Sigmoid colon (tissue), 7 donors: ENCODE measurements around the gene DIPK1C. TPM values are rescaled to one million over a fixed set of nuclear protein-coding genes. Genes with fewer than 3 reads are reported as not detected.

Experiments
- DNase-seq: peaks from one replicate; pipeline ENCODE4 v3.0.0-alpha.2; 2019
- H3K27ac ChIP-seq, 4 donors: fragments of 200-600 bp; sonication (generic); one replicate each; pipeline ENCODE4 v1.5.1; 2016 to 2019; ENCODE audit warnings: mild to moderate bottlenecking in 1 of 4
- H3K27me3 ChIP-seq, 3 donors: fragments of 200-600 bp; sonication (generic); one replicate each; pipeline ENCODE4 v1.5.1; 2019; ENCODE audit warnings: mild to moderate bottlenecking in 1 of 3
- H3K36me3 ChIP-seq, 4 donors: fragments of 200-600 bp; sonication (generic); one replicate each; pipeline ENCODE4 v1.5.1; 2016 to 2019
- H3K4me1 ChIP-seq, 4 donors: fragments of 200-600 bp; sonication (generic); one replicate each; pipeline ENCODE4 v1.5.1; 2017 to 2019
- H3K4me3 ChIP-seq, 4 donors: fragments of 200-600 bp; sonication (generic); one replicate each; pipeline ENCODE4 v1.5.1; 2017 to 2019; ENCODE audit warnings: mild to moderate bottlenecking in 2 of 4, moderate library complexity in 1 of 4
- H3K9me3 ChIP-seq, 4 donors: fragments of 200-600 bp in 3 of 4; sonication (generic) in 3 of 4; one replicate each; pipeline versions ENCODE4 v1.5.1 to v1.6.1; 2013 to 2019
- CTCF ChIP-seq, 4 experiments: fragments of 450-650 bp in 3 of 4; fragments of 200-600 bp in 1 of 4; IDR thresholded peaks; one replicate each; pipeline ENCODE4 v1.5.1; 2016 to 2019; ENCODE audit warnings: antibody characterized with exemption in 4 of 4, mild to moderate bottlenecking in 3 of 4, moderate library complexity in 2 of 4
- EP300 ChIP-seq, 4 donors: sonication (generic); formaldehyde crosslinking; IDR thresholded peaks; one replicate each; pipeline ENCODE4 v1.6.1; 2017; ENCODE audit warnings: antibody characterized with exemption in 4 of 4
- POLR2A ChIP-seq, 2 donors: fragments of 450-650 bp; IDR thresholded peaks; one replicate each; pipeline ENCODE4 v1.6.1; 2016; ENCODE audit warnings: antibody characterized with exemption in 2 of 2, mild to moderate bottlenecking in 2 of 2, moderate library complexity in 2 of 2
- POLR2AphosphoS5 ChIP-seq, 4 donors: sonication (generic); formaldehyde crosslinking; IDR thresholded peaks; one replicate each; pipeline ENCODE4 v1.6.1; 2017; ENCODE audit warnings: antibody characterized with exemption in 4 of 4
- WGBS, 2 donors: extraction: QIAGEN DNeasy Blood & Tissue Kit; methylation state at CpG; one replicate each; pipeline ENCODE4 v1.1.7; 2013; 5-methylcytosine and 5-hydroxymethylcytosine counted together
- intact Hi-C: fragments of 100-400 bp; cut with DNase I; formaldehyde crosslinking; loops from one replicate; pipeline ENCODE4 v1.15.1; 2023
- polyA plus RNA-seq, 3 donors: library from polyadenylated mRNA; stranded (reverse); fragments of 200-250 nt; gene quantifications; one replicate each; pipeline ENCODE4 v1.2.3, GENCODE V29; 2013
- total RNA-seq, 4 donors: library from RNA; depleted of rRNA; stranded (reverse); fragments of >200 nt; gene quantifications; one replicate each; pipeline ENCODE4 v1.1.0, GENCODE V29; 2016
- donor health status: healthy with polysubstance abuse.
- donor health status: Bipolar disorder and iron deficiency.
- donor health status: healthy.

Gene DIPK1C
- total and polyA plus RNA-seq, 7 donors = 0.48 to 1.1 (median 0.95) TPM; not detected in 3

GRCh38 chr18:74436158-74436769, 20.8 kb downstream of the DIPK1C start:
- DNase-seq = no peak
- intact Hi-C loops = no loop called here

GRCh38 chr18:74435740-74436139, 21.4 kb downstream of the DIPK1C start:
- intact Hi-C loops = no loop called here
- DNase-seq = no peak
- 79 to 81% methylated on average over 4 of the region's 4 CpGs for WGBS, 2 donors

More at GRCh38 chr18:74436158-74436769, 20.8 kb downstream of the DIPK1C start:
- H3K27ac ChIP-seq = no peak overlapping the region
- H3K27me3 ChIP-seq = no peaks in the 10 kb centered on the region
- no peak overlapping the region for H3K4me3 ChIP-seq
- TF ChIP-seq CTCF (IDR thresholded peaks at IDR 0.05) = no peak
- TF ChIP-seq EP300 (IDR thresholded peaks at IDR 0.05) = no peak
- TF ChIP-seq POLR2A (IDR thresholded peaks at IDR 0.05) = no peak
- no peak for TF ChIP-seq POLR2AphosphoS5 (IDR thresholded peaks at IDR 0.05)
- H3K4me1 ChIP-seq = no peaks in the 10 kb centered on the region
- 88 to 90% methylated on average over 14 of the region's 14 CpGs for WGBS, 2 donors
- no peaks in the 10 kb centered on the region for H3K9me3 ChIP-seq
- no peaks in the 10 kb centered on the region for H3K36me3 ChIP-seq

DNA sequence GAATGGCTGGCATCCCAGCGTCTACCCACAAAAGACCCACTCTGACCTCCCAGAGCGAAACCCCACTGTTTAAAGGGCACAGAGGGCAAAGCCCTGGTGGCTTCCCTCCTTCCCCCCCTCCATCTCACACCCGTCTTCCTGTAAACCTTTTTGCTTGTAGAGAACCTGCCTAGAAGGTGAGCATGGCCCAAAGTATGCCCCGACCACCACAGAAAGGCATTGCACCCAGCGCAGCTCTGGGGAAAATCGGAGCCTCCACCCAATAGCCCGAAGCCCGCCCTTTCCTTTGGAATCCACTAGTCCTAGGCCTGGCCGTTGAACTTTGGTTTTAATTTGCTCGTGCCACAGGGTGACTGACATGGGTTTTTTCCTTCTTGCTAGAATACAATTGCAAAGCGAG, 22.6 kb downstream of the DIPK1C start:
- Histone ChIP-seq H3K9me3 (no peaks in the 10 kb centered on the region), H3K4me3 (no peak overlapping the region), H3K27me3 (no peaks in the 10 kb centered on the region), H3K36me3 (no peaks in the 10 kb centered on the region), H3K4me1 (no peaks in the 10 kb centered on the region), H3K27ac (no peak overlapping the region)
- intact Hi-C loops = no loop called here
- no peak for DNase-seq
- TF ChIP-seq POLR2A (IDR thresholded peaks at IDR 0.05) (no peak), POLR2AphosphoS5 (IDR thresholded peaks at IDR 0.05) (no peak), EP300 (IDR thresholded peaks at IDR 0.05) (no peak), CTCF (IDR thresholded peaks at IDR 0.05) (no peak)
- 91 to 92% methylated on average over 11 of the region's 11 CpGs for WGBS, 2 donors

More at GRCh38 chr18:74435740-74436139, 21.4 kb downstream of the DIPK1C start:
- Histone ChIP-seq H3K36me3 (no peaks in the 10 kb centered on the region), H3K4me3 (no peak overlapping the region), H3K27me3 (no peaks in the 10 kb centered on the region), H3K27ac (no peak overlapping the region), H3K9me3 (no peaks in the 10 kb centered on the region), H3K4me1 (no peaks in the 10 kb centered on the region)
- no peak for TF ChIP-seq CTCF (IDR thresholded peaks at IDR 0.05)
- no peak for TF ChIP-seq POLR2AphosphoS5 (IDR thresholded peaks at IDR 0.05)
- TF ChIP-seq EP300 (IDR thresholded peaks at IDR 0.05) = no peak
- TF ChIP-seq POLR2A (IDR thresholded peaks at IDR 0.05) = no peak

GRCh38 chr18:74430806-74431571, 26.1 kb downstream of the DIPK1C start:
- intact Hi-C loops = no loop called here
- WGBS, 2 donors = 79 to 80% methylated on average over 15 of the region's 15 CpGs
- no peak for DNase-seq
- Histone ChIP-seq H3K4me3 (no peak overlapping the region), H3K4me1 (no peaks in the 10 kb centered on the region), H3K36me3 (no peaks in the 10 kb centered on the region), H3K27me3 (no peaks in the 10 kb centered on the region), H3K27ac (no peak overlapping the region), H3K9me3 (no peaks in the 10 kb centered on the region)
- TF ChIP-seq POLR2A (IDR thresholded peaks at IDR 0.05) (no peak), EP300 (IDR thresholded peaks at IDR 0.05) (no peak), CTCF (IDR thresholded peaks at IDR 0.05) (no peak), POLR2AphosphoS5 (IDR thresholded peaks at IDR 0.05) (no peak)
